Globus pallidus (tissue), 1 donor: ENCODE measurements around the gene GPC1.

Experiments
- DNase-seq: peaks from one replicate; pipeline ENCODE4 v3.0.0-alpha.2; 2015; ENCODE audit warnings: low spot score

Gene GPC1

DNA sequence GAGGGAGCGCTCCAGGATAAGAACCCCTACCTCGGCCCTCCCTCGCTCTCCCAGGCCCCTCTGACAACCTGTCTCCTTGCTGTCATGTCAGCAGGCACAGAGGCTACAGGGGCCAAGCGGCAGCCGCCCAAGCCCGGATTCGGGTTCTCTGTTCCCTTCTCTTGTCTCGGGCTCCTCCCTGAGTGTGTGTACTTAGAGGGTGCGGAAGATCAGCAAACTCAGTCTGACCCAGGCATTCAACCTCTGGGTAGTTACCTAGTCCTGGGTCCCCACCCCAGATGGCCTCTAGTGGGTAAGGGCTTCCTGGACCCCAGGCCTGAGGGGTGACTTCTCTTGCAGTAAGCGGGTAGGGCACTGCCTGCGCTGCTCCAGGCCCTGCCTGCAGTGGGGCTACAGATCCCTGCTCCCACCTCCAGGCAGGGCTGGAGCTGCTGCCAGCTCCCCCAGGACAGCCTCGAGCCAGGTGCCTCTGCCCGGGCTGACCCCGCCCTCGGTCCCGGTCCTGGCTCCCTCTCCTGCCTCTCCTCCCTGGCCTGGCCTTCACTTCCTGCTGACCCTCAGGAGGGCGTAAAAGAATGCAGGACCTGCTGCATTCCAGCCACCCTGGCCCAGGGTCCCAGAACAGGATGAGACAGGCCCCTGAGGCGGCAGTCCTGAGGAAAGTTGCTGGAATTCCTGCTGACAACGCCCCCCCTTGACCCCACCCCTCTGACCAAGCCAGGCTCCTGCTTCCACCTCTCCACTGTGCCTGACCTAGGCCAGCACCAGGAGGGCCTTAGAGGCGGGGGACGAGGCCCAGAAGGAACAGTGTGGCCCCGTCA lies 22.0 kb downstream of the GPC1 start:
- no peak for DNase-seq

DNA sequence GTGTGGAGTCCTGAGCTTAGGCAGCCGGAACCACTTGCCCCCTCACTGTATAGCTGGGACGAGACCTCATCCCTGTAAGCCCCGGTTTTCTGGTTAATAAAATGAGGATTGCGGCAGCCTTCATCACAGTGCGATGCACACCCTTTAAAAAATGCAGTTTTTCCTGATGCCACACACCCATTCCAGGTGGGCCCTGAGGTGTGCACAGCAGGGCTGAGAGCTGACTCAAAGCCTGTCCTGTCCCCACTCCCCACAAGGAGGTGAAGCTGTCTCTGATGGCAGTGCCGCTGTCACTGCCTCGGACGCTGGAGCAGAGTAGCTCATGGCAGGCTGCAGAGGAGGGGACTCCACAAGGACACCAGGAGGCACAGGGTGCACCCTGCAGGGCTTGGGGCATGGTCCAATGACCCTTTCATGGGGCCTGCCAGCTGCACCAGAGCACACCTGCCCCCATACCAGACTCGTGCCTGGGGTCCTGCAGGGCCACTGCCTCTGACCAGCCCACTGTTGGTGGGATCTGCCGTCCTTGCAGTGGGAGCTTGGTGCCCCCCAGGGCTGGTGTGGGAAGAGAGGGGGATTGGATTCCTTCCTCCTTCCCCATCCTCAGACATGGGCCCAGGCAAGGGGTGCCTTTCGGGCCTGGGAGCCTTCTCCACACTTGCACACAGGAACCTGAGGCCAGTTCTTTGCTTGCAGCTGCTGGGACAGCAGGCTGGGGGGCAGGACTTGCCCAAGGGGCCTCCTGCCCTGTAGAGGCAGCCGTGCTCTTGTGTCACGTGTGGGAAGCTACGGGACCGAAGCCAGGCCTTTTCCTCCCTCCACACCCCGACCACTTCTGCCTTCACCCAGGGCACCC lies 22.8 kb downstream of the GPC1 start:
- DNase-seq = no peak

DNA sequence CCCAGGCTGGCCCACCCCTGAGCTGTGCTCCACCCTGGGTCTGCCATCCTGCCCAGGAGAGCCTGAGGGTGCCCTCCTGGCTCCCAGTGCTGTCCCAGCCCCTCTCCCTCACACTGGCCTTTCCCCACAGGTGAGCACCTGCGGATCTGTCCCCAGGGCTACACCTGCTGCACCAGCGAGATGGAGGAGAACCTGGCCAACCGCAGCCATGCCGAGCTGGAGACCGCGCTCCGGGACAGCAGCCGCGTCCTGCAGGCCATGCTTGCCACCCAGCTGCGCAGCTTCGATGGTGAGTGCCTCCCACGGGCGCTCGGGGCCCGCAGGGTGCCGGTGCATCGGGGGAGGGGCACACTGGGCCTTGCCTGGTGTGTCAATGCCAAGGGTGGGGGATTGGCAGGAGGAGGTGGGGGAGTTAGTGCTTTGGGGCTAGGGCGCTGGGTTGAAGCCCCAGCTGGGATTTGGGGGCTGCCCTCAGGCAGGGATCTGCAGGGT lies 23.5 kb downstream of the GPC1 start:
- DNase-seq = no peak

DNA sequence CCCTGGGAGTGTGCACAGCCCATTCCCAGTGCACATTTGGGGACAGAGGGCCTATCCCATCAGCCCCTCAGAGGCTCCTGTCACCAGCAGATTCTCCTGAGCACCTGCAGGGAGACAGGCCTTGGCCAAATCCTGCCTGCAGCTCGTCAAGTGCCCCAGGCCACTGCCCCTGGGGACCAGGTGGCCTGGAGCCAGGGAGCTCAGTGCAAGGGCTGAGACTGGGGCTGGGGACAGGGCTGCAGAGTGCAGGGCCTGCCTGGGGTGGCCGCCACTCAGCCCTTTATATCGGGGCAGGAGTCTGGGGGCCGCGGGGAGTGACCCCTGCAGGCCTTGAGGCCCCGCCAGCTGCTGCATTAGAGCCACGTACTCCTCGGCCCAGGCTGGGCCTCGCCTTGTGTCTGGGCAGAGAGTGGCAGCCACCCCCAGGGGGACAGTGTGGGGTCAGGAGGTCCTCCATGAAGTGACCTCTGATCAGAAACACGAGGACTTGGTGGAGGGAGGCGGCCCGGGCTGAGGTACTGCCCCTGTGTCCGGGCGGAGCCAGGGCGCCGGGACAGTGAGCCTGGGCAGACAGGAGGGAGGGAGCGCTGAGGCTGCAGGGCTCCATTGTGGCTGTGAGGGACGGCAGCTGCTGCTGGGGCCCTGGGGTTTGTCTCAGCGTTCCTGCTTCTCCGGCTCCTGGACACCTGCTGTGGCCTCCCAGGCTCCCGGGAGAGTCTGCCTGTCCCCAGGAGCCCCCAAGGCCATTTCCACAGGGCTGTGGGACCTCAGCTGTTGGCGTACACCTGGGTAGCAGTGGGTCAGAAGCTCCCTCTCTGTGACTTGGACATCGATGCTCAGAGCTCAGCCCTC lies 24.2 kb downstream of the GPC1 start:
- DNase-seq = no peak

DNA sequence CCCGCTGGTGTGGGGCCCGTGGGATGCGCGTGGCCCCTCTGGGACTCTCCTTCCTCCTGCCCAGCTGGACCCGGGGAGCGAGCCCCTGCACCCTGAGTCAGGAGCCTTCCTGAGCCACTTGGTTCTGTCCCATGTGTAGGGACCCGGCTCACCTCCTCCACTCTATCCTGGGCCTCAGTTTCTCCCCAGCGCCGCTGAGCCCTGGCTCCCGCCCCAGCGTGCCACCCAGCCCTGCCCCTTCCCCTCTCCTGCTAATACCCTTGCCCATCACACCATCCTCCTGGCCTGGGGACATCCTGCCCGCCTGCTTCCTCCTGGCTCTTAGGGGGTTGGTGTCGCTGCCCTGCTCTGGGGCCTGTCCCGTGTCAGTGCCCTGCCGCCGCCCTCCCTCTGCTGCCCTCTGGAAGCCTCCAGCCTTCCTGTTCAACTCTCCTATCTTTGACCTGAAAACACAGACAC lies 24.8 kb downstream of the GPC1 start:
- no peak for DNase-seq

DNA sequence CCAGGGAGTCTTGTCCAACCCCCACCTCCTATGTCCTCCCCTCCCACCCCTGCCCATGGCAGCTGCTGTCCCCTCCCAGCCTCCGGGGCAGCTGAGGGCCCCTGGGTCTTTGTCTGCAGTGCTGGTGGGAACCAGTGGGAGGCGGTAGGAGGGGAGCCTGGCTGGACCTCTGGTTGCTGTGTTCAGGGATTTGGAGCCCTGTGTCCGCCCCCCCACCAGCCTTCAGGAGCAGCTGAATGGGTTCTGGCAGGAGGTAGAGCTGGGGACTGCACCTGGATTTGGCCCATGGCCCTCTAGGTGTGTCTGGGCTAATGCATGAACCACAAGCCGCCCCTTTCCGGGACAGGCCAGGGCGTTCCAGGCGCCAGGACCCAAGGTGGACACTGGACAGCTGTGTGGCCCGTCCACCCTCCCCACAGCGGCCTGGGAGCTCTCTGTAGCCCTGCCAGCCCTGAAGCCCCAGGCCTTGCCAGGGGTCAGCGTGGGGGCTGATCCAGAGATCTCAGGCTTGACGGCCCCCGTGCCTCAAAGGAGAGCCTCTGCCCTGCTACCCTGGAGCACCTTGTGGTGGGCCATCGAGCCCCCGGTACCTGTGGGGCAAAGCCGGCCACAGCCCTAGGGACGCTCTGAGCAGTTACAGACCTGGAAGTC lies 25.4 kb downstream of the GPC1 start:
- DNase-seq = no peak

DNA sequence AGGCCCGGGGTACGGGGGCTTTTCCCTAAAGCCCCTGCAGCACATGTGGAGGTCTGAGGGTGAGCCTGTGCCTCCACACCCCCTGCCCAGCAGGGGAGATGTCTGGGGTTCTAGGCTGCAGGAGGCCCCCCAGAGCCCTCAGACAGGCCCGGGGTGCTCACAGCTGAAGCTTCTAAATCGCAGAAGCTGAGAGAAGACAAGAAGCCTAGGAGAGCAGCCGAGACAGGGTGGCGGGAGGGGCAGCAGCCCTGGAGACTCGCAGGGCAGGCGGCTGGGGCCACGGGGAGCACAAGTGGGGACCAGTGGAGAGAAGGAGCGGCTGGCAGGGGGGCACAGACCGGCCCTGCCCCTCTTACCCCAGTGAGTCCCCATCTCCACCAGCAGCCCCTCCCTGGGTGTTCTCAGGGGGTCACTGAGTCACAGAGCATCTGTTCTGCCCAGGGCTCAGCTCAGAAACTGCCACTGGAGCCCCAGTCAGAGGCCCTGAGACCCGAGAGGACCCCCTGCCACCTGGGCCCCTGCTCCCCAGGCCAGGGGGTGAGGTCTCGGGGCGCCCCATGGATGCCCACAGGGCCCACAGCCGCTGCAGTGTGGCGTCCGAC lies 26.1 kb downstream of the GPC1 start:
- DNase-seq = no peak

DNA sequence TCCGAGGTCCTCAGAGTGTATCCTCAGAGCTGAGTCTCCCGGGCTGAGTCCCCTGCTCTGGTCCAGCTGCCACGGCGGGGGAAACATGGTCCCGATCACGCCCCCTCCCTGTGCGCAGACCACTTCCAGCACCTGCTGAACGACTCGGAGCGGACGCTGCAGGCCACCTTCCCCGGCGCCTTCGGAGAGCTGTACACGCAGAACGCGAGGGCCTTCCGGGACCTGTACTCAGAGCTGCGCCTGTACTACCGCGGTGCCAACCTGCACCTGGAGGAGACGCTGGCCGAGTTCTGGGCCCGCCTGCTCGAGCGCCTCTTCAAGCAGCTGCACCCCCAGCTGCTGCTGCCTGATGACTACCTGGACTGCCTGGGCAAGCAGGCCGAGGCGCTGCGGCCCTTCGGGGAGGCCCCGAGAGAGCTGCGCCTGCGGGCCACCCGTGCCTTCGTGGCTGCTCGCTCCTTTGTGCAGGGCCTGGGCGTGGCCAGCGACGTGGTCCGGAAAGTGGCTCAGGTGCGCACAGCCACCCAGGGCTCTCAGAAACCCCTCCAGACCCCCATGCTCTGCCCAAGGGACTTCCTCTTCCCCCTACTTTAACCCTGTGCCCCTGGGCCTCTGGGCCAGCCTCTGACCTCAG lies 26.7 kb downstream of the GPC1 start:
- no peak for DNase-seq

DNA sequence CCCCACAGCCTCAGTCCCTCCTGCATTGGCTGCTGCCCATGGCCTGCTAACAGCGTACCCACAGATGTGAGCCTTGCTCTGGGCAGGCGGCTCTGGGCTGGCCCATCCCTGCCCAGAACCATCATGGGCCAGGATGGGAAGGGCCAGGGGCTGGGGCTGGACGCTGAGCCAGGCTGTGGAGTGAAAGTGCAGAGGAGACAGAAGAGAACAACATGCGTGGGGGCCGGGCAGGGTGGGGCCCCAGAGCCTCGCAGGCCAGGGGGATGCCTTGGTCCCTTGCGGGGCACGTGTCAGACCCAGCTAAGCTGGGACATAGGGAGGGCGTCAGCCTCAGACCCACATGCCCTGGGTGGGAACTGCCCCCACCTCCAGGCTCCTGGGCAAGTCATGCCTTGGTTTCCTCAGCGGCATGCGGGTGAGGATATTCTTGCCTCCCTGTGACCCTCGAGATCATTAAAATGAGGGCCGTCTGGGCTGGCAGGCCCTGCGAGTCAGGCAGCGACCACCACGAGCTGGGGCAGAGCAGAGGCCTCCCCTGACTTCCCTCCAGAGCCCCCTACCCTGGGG lies 27.3 kb downstream of the GPC1 start:
- no peak for DNase-seq

DNA sequence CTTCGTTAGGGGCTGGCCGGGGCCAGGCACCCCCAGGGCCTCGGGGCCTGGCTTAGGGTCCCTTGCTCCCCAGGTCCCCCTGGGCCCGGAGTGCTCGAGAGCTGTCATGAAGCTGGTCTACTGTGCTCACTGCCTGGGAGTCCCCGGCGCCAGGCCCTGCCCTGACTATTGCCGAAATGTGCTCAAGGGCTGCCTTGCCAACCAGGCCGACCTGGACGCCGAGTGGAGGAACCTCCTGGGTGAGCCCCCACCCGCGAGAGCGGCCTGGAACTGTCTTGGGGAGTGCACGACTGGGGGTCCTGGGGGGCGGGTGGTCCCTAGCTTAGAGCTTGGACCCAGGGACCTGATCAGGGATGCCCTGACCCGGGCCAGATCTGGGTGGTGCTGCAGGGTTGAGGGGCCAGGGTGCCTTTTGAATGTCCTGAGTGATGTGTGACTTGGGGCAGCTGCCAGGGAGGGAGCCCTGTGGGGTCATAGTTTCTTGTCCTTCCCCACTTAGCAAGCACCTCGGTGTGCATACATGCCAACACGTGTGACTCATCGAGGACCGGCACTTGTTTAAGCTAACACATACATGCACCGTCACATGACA lies 27.9 kb downstream of the GPC1 start:
- no peak for DNase-seq

DNA sequence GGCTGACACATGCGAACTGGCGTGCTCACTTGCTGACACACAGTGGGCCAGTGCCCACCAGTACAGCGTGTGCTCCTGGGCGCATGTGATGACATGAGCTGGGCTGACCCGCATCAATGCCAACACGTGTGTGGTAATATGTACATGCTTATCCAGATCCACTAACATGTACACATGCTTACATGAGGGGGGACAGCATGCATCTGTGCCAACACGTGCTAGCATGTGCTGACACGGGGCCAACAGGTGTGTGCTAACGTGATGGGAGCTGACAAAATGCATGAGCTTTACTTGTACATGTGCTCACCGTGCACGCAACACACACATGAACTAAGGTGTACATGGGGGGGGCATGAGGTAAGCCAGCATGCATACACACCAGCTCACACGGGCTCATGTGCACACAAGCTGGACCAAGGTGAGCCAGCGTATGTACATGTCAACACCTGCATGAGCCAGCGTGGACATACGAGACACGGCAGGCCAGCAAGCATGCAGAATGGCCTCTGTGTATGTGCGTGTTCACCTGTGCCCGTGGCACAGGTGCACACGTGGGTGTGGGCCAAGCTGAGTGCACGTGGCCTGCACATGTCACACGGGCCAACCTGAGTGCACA lies 28.5 kb downstream of the GPC1 start:
- DNase-seq = no peak

DNA sequence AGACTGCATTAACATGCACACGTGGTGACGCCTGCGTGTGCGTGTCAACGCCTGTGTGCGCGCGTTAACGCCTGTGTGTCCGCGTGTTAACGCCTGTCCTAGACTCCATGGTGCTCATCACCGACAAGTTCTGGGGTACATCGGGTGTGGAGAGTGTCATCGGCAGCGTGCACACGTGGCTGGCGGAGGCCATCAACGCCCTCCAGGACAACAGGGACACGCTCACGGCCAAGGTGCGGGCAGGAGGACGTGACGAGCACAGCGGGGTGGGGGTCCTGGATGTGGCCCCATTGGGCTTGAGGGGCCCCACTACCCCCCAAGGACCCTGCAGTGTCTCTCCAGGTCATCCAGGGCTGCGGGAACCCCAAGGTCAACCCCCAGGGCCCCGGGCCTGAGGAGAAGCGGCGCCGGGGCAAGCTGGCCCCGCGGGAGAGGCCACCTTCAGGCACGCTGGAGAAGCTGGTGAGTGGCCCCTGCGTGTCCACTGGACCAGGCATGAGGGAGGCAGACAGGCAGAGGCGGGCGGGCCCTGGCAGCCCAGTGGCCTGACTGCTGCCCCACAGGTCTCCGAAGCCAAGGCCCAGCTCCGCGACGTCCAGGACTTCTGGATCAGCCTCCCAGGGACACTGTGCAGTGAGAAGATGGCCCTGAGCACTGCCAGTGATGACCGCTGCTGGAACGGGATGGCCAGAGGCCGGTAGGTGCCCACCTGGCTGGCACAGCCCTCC lies 29.2 kb downstream of the GPC1 start:
- DNase-seq = no peak

DNA sequence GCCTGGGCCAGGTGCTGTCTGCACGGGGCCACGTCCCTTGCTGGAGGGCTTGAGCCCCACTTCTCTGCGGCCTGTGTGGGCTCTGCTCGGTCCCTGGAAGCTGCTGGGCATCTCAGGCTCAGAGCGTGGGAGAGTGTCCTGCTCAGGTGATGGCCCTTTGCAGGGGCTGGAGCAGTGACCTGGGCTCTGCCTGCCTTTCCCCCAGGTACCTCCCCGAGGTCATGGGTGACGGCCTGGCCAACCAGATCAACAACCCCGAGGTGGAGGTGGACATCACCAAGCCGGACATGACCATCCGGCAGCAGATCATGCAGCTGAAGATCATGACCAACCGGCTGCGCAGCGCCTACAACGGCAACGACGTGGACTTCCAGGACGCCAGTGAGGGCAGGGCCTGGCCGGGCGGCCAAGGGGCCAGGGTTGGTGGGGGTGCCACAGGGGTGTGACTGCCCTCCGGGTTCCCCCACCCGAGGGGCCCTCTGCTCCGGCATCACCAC lies 29.9 kb downstream of the GPC1 start:
- no peak for DNase-seq

DNA sequence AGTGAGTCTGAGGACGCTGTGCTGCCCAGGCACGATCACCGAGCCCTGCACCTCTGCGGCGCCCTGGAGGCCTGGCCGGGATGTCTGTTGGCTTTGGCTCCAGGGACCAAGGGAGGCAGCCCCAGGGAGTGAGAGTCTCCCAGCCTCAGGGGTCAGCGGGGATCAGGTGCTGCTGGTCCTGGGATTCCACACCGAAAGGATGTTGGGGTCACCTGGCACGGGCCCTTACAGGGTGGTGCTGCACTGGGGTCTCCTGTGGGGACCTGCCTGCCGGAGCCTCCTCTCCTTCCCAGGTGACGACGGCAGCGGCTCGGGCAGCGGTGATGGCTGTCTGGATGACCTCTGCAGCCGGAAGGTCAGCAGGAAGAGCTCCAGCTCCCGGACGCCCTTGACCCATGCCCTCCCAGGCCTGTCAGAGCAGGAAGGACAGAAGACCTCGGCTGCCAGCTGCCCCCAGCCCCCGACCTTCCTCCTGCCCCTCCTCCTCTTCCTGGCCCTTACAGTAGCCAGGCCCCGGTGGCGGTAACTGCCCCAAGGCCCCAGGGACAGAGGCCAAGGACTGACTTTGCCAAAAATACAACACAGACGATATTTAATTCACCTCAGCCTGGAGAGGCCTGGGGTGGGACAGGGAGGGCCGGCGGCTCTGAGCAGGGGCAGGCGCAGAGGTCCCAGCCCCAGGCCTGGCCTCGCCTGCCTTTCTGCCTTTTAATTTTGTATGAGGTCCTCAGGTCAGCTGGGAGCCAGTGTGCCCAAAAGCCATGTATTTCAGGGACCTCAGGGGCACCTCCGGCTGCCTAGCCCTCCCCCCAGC lies 30.5 kb downstream of the GPC1 start:
- no peak for DNase-seq

DNA sequence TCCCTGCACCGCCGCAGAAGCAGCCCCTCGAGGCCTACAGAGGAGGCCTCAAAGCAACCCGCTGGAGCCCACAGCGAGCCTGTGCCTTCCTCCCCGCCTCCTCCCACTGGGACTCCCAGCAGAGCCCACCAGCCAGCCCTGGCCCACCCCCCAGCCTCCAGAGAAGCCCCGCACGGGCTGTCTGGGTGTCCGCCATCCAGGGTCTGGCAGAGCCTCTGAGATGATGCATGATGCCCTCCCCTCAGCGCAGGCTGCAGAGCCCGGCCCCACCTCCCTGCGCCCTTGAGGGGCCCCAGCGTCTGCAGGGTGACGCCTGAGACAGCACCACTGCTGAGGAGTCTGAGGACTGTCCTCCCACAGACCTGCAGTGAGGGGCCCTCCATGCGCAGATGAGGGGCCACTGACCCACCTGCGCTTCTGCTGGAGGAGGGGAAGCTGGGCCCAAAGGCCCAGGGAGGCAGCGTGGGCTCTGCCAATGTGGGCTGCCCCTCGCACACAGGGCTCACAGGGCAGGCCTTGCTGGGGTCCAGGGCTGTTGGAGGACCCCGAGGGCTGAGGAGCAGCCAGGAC lies 31.2 kb downstream of the GPC1 start:
- no peak for DNase-seq

DNA sequence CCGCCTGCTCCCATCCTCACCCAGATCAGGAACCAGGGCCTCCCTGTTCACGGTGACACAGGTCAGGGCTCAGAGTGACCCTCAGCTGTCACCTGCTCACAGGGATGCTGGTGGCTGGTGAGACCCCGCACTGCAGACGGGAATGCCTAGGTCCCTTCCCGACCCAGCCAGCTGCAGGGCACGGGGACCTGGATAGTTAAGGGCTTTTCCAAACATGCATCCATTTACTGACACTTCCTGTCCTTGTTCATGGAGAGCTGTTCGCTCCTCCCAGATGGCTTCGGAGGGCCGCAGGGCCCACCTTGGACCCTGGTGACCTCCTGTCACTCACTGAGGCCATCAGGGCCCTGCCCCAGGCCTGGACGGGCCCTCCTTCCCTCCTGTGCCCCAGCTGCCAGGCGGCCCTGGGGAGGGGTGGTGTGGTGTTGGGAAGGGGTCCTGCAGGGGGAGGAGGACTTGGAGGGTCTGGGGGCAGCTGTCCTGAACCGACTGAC lies 31.7 kb downstream of the GPC1 start:
- DNase-seq = no peak

DNA sequence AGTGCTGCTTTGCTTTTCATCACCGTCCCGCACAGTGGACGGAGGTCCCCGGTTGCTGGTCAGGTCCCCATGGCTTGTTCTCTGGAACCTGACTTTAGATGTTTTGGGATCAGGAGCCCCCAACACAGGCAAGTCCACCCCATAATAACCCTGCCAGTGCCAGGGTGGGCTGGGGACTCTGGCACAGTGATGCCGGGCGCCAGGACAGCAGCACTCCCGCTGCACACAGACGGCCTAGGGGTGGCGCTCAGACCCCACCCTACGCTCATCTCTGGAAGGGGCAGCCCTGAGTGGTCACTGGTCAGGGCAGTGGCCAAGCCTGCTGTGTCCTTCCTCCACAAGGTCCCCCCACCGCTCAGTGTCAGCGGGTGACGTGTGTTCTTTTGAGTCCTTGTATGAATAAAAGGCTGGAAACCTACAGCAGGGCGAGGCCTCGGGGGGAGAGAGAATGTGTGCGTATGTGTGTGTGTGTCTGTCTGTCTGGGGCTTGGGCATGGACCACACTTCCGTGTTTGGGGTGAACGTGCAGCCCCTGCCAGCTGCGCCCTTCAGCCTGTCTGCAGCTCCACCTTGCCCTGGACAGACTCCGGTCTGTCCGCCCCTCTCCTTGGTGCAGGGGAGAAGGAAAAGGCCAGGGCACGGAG lies 32.3 kb downstream of the GPC1 start:
- DNase-seq = no peak
